HK-2 (cell line): ENCODE results near the gene CD63.
A peak's percentile ranks its signal among the peaks of the same experiment; 100 is the strongest.
"Not testable (repeated sequence)": the region's sequence is repeated elsewhere in the genome, so short reads cannot be mapped to it uniquely, and the experiment has no call there.

ENCODE experiments used
- DNase-seq: peaks from one replicate; pipeline ENCODE4 v3.0.0-alpha.2; 2018; ENCODE audit not compliant: unreplicated experiment

Gene CD63, protein sequence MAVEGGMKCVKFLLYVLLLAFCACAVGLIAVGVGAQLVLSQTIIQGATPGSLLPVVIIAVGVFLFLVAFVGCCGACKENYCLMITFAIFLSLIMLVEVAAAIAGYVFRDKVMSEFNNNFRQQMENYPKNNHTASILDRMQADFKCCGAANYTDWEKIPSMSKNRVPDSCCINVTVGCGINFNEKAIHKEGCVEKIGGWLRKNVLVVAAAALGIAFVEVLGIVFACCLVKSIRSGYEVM

DNA sequence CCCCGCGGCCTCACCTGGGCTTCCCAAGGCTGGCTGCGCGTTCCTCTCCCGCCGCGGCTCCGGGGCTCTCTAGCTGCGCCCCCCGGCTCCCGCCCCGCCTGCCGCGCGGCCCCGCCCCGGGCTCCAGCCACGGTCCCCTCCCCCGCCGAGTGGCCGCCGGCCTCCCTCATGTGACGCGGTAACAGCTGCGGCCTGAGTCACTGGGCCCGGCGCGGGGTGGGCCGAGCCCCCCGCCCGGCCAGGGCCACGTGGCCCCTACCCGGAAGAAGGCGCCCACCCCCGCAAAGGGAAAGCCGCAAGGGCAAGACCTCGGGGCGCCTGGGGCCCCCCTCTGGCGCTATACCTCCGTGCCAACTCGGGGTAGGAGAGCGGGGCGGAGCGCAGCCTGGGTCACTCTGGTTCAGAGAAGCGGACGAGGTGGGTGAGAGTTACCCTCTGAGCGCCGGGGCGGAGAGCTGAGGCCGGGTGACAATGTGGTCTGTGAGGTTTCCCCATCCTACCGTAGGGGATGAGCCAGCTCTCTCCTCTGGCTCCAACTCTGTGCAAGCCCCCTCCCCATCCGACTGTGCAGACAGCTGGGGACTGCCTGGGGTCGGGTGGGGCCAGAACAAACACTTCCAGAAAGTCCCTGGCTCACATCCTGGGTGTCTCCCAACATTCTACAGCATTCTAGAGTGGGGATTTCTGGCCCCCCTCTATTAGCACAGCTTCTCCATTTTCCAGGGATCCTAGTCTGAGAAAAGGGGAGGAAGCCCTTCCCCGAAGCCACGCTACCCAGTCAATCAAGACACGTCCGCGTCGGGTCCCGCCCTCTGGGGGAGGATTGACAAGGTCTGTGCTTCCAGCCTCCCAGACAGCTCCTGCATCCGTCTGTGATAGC, at the start of gene CD63:
CD63 (minus strand) TSS at position 71 of the 880 bp plus-strand sequence. CDS start 668 bp downstream, outside the sequence.
- peak; percentile 89 for DNase-seq

DNA sequence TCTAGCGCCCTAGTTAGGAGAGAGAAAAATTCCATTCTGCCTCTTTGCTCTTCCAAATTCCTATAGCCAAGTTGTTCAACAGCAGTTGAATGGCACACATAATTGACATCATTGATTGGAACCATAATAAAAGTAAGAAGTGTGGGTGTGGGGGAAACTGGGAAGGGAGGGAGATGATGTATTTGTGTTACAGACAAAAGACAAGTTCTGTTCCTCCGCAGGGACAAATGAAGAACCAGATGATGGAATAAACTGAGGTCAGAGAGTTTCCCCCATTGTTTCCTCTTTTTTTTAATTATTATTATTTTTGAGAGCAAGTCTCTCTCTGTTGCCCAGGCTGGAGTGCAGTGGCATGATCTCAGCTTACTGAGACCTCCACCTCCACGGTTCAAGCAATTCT, 49.0 kb upstream of the CD63 start:
- DNase-seq, result no peak

DNA sequence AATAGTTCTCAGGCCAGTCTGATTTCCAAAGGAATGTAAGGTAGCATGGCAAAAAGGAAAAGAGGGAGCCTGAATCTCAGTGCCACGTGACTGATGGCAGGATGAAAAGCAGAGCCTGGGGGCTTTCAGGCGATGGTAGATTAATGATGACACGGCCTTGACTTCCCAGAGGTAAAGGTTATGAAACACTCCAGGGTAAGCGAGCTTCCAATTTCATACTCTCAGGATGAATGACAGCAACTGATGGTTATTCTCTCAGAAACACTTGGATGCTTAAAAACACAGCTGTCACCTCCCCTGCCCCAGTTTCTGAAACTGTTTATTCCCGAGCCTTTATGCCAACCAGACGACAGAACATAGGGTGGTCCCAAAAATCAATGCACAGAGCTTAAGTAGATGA, 42.9 kb upstream of the CD63 start:
- DNase-seq, result no peak

DNA sequence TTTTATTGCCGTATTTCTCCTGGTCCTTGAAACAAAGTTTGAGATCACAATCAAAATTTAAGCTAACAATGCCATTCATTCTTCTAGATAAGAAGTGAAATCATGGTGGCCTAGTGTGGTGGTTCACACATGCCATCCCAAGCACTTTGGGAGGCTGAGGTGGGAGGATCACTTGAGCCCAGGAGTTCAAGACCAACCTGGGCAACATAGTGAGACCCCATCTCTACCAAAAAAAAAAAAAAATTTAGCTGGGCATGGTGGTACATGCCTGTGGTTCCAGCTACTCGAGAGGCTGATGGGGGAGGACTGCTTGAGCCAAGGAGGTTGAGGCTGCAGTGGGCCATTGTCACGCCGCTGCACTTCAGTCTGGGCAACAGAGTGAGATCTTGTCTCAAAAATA, 38.3 kb upstream of the CD63 start:
- DNase-seq, result no peak

DNA sequence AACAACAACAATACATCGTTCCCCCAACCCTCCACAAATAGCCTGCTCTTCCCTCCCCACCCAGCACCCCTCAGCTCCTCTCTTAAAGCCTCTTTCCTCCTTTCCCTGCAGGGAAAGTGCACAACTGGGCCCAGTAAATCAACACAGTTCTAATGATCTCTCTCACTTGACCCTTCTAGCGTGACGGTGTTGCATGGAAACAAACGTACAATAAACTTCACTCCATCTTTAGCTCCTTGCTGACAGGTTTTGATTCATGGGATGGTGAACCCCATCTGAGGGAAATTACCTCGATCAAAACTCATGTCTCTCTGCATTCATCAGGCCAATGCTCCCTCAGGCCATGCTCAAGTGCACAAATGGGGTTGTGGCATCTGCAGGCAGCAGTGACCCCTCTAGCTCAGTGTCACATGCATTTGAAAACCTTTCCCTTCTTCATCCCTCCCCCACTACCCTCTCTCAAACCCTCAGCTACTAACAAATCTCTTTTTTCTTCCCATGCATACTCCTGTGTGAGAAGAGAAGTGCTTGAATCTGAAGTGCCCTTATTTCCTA, 37.0 kb upstream of the CD63 start:
- DNase-seq, result no peak

DNA sequence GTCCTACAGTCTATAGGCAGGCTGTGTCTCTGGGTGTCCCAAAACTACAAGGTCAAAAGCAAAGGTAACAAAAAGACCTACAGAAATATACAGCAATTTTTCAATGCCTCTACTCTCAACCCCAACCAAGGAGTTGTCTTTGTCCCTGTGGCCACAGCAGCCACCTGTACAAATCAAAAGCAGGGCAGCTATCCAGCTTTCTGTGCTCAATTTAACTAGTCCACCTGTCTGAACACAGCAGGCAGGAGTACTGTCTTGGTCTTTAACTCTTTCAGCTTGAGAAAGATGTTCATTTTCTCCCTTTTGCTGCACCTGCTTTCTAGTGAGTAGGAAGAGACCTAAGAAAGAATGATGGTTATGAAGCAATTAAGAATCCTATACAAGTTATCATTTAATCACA, 33.8 kb upstream of the CD63 start:
- DNase-seq, result no peak

DNA sequence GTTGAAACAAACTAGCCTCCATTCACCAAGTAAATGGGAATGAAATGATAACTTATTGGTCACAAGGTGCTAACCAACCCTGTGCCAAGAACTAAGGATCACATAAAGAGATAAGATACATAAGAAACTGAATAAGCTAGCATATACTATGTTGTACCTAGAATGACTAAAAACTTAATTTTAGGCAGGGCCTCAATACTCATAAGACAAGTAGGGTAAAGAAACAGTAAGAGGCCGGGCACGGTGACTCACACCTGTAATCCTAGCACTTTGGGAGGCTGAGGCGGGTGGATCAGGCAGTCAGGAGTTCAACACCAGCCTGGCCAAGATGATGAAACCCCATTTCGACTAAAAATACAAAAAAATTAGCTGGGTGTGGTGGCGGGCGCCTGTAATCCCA, 31.9 kb upstream of the CD63 start:
- no peak for DNase-seq

DNA sequence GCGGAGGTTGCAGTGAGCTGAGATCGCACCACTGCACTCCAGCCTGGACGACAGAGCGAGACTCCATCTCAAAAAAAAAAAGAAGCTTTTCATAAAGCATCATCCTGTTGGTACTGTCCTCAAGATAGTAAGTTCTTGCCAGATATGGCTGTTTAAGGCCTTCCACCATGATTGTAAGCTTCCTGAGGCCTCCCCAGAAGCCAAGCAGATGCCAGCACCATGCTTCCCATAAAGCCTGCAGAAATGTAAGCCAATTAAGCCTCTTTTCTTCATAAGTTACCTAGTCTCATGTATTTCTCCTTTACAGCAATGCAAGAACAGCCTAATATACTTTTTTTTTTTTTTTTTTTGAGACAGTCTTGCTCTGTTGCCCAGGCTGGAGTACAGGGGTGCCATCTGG, 29.8 kb upstream of the CD63 start:
- not testable (repeated sequence) for DNase-seq

DNA sequence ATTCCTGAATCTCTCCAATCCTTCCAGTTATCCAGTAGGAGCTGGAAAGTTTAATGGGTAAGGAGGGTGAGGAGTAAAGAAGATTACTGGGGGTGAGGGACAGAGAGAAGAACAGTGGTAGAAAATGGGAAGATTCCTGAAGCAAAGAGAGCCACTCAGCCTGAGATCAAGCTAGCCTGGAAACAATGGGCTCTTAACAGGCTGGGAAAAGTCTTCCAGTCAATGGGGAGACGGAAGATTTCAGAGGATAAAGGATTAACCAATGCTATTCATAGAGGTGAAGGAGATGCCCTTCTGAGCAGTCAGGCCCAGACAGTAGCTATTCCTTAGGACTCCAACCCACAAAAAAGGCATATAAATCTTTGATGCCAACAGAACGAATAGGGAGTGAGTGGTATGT, 28.9 kb upstream of the CD63 start:
- DNase-seq, result no peak

DNA sequence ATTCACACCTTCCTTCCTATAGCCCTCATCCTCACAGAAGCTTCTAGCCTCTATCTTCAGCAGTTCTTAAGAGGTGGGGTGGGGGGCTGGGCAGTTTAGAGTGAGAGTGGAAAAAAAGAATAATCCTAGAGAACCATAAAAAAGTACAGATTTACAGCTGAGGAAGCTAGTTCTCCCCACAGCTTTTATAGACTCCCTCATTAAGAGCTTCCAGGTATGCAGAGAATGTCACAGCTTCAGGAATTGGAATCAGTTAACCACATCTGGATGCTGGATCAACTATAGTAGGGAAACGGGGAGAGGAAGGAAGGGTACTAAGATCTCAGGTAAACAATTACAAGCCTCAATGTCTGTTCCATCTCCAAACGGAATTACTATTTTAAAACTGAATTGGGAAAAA, 26.4 kb upstream of the CD63 start:
- no peak for DNase-seq

DNA sequence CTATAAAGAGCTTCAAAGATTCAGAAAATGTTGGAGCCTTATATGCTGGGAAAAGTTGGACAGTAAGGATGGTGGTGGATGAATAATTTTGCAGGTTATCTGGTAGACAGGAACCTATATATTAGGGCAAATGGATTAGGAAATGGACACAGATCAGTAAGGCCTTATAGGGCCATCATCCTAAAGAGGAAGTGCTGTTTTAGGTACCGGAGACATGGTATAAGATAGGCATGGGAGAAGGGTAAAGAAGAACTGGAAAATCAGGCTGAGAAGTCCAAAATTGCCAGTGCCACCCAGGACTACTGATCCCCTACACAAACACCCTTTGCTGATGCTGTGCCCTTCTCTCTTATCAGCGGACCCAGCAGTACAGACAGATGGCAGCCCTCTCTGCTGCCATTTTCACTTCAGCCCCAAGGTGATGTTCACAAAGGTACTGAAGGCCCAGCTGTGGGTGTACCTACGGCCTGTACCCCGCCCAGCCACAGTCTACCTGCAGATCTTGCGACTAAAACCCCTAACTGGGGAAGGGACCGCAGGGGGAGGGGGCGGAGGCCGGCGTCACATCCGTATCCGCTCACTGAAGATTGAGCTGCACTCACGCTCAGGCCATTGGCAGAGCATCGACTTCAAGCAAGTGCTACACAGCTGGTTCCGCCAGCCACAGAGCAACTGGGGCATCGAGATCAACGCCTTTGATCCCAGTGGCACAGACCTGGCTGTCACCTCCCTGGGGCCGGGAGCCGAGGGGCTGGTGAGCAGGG, 19.6 kb upstream of the CD63 start:
- DNase-seq, result no peak

DNA sequence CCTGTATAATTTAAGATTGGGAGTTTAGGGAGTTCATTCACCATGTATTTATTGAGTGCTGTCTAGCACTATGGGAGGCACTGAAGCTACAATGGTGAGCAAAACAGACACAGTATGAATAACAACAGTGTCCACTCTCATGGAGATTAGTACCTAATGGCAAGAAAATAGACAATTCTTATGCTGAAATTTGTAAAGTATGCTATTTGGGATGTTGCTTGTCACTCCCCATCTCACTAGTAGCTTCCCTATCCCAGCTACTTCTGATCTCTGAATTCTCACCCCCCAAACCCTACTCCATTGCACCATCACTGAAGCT, 18.1 kb upstream of the CD63 start:
- no peak for DNase-seq

DNA sequence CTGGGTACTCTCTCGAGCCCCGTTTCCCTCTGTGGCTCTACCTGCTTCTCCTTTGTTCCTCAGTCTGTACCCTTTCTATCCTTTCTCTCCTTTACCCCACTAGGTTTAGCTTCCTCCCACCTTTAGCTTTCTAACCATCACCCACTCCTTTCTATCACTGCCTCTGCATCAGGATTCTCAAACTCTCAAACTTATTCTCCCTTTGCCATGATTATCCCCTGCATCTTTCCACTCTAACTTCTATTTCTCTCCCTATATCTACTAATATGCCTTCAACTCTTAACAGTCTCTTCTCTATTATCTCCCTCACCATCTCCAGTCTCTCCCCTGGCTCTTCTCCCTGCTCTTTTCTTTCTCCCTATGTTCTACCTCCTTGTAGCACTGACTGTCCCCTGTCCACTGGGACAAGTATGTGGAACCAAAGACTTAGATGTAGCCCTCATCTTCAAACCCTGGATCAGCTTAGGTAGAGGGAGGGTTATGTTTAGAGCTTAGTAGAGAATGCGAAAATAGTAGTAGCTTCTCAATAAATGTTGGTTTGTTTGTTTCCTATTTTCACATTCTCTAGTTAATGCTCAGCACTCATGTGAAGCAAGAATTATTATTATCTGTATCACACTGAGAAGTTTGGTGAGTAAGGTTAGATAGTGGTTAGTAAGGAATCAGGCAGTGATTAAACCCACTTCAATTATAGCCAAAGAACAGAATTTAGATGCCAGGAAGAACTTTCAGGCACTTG, 17.5 kb upstream of the CD63 start:
- no peak for DNase-seq

DNA sequence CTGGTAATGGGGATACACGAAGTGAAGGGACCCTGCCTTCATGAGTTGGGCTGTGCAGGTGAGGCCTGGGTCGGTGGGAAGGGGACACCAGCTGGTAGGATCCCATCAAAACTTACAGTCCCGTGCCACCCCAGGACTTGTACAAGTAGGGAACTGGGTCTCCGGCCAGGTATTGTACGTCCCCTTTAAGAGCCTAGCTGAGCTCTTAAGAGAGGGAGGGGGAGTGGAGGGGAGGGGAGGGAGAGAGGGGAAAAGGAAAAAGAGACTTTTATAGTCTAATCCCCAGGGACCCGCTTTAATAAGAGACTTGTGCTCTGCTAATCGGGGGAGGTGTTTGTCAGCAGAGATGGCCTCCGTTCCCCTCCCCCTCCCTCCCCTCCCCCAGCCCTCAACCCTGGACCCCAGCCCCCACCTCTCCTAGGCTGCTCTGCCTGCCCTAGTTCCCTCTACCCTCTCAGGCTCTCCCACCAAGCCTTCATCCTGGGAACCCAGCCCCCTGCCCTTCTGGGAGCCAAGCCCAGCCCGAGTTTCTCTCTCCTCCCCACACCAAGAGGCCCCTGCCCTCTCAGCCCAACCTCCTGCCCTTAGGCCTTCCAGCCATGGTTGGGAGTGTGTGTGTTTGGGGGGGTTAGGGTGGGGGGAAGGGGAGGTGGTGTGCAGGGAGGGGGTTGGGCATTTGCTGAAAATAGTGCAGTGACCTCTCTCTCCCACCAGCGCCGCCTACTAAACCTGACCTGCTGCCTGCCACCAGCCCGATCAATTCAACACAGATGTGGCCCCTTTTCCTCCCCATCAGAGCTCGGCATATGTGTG, 16.8 kb upstream of the CD63 start:
- no peak for DNase-seq

DNA sequence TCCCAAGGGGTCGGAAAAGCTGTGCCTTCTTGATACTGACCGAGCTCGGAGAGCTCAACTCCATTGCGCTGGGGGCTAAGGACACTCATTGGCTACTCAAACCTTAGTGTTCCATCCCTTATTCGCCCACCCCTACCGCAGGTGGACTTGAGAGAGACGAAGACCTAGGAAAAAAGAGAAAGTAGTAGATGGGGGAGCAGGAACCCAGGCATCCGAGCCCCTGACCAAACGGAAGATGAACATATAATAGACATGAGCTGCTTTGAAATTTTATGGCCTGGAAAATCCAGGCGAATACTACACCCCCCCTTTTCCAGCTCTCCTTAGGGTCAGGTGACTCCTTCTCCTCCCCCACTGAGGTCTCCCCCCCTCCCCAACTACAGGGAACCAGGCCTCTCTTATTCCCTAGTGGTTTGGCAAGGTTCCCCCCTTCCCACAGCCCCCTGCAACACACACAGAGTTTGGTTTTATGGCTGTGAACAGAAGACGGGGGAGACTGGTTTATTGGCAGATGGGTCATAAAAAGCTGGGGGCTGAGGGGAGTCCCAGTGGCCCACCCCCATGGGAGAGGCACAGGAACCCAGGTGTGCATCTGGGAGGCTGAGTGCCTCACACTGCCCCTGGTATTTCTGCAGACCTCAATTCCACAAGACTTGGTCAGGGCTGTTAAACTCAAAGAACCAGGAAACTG, 15.7 kb upstream of the CD63 start:
- DNase-seq, result no peak

DNA sequence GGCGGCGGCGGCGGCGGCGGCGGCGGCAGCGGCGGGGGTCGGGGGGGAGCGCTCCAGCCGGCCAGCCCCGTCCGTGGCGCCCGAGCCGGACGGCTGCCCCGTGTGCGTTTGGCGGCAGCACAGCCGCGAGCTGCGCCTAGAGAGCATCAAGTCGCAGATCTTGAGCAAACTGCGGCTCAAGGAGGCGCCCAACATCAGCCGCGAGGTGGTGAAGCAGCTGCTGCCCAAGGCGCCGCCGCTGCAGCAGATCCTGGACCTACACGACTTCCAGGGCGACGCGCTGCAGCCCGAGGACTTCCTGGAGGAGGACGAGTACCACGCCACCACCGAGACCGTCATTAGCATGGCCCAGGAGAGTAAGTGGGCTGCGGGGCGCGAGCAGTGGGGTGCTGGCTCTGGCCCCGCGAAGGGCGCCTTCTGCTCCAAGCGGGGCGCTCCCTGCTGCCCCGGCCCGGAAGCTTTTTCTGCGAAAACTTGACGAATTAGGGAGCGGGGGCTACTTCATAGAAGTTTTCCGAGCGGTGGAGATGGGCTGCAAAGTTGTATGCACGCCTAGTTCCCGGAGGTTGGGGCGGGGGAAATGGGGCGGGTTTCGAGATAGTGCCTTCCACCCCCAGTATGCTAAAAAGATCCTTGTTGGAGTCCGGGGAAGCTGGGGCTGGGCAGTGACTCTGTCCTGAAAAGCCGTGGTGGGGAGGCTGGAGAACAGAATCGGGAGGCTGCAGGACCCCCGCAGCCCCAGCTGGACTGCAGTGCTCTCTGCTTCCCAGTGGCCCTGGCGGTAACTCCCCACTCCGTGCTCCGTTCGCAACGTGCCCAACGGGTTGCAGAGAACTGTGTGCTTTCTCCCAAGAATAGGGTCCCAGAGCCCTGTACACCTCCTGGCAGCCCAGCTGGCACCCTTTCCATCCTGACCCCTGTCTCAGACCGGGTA, 14.9 kb upstream of the CD63 start:
- DNase-seq, result peak; percentile 70

DNA sequence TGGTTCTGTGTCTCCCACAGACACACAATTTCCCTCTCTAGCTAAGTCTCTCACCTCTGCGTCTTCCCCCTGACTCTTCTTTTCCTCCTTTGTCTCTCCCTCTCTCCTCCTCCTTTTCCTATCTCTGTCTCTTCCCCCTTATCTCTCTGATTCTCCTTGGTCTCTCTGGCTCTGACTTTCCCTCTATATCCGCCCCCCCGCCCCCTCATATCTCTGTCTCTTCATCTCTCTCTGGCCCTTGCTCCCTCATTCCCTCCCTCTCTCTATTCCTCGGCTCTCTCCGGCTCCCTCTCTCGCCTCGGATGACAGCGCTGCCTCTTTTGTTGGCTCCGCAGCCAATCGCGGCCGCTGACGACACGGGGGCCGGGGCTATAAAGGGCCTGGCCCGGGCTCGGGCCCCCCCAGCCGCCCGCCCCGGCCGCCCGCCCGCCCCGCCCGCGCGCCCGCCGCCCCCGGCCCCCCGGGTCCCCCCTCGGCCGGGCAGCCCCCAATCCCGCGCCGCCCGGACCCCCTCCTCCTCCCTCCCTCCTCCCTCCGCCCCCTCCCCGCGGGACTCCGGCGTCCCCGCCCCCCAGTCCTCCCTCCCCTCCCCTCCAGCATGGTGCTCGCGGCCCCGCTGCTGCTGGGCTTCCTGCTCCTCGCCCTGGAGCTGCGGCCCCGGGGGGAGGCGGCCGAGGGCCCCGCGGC, 14.1 kb upstream of the CD63 start, which contains the start of gene GDF11:
GDF11 (plus strand) TSS at position 404 of the 687 bp plus-strand sequence; CDS start at position 599, 195 bp downstream.
- peak; percentile 71 for DNase-seq

DNA sequence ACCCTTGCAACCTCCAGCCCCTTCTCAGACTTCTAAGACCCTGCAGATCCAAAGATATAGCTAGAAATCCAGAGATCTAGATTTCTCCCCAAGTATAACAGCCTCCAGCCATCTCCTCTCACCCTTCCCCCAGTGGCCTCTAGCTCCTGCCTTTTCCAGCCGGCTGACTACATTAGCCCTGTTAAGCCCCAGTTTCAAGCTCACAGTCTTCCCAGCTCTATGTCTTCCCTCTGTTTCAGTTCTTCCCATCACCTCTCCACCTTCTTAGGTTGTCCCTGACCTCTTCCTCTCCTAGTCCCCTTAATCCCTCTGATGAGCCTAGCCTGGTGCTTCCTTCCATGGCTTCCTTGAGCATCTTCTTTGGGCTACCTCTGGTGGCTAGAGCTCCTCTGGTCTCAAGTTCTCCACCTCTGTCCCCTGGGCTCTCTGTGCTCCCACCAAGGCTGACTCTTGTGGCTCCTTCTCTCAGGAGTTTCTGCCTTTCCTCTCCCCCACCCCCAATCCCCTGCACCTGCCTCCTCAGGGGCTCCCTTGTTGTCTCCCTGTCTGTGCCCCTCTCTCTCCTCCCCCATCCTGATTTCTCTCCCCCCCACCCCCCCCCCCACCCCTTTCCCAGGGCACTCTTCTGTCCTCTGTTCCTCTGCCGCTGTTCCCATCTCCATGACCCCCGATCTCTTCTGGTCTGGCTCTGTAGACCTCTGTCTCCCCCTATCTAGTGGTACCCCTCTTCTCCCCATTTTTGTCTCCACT, 13.3 kb upstream of the CD63 start:
- DNase-seq, result no peak
